Hepatocyte (in vitro differentiated cells): Measurements from ENCODE around the gene SLC39A12.

Experiments used
- CTCF ChIP-seq: fragments of 200-600 bp; sonication (generic); IDR thresholded peaks from 2 replicates; pipeline ENCODE4 v1.5.1; 2016; ENCODE audit warnings: antibody characterized with exemption, mild to moderate bottlenecking; ENCODE audit not compliant: poor library complexity
- EZH2 ChIP-seq: fragments of 200-600 bp; sonication (generic); IDR thresholded peaks from 2 replicates; pipeline ENCODE4 v1.6.1; 2016; ENCODE audit warnings: antibody characterized with exemption, mild to moderate bottlenecking, borderline replicate concordance
- EZH2phosphoT487 ChIP-seq: fragments of 200-600 bp; sonication (generic); IDR thresholded peaks from one replicate; pipeline ENCODE4 v1.6.1; 2018; ENCODE audit warnings: antibody characterized with exemption, mild to moderate bottlenecking, low read depth, moderate library complexity; ENCODE audit not compliant: unreplicated experiment, severe bottlenecking

GRCh38 chr10:18043148-18044006 is 91.7 kb downstream of the SLC39A12 start:
- no peak for TF ChIP-seq CTCF
- TF ChIP-seq EZH2: no peak
- TF ChIP-seq EZH2phosphoT487: no peak
